ENCODE data around the gene ANAPC15.

- TF ChIP-seq CTCF (IDR thresholded peaks at IDR 0.05 in 8 of 11, conservative IDR thresholded peaks at IDR 0.05 in 3 of 11): no peak
- no peak for TF ChIP-seq POLR2A (IDR thresholded peaks at IDR 0.05)
These were observed 26.7 kb downstream of the ANAPC15 start for GRCh38 chr11:72085621-72086351.
